Breast epithelium (tissue), 3 donors: ENCODE data around the gene RNF40.

Experiments used
- CTCF ChIP-seq, 3 donors: fragments of 450-650 bp; IDR thresholded peaks; one replicate each; pipeline ENCODE4 v1.5.1; 2016 to 2017; ENCODE audit warnings: antibody characterized with exemption in 3 of 3, mild to moderate bottlenecking in 3 of 3, moderate library complexity in 3 of 3
- POLR2A ChIP-seq: fragments of 450-650 bp; IDR thresholded peaks from one replicate; pipeline ENCODE4 v1.6.1; 2016; ENCODE audit warnings: antibody characterized with exemption, mild to moderate bottlenecking, moderate library complexity

DNA sequence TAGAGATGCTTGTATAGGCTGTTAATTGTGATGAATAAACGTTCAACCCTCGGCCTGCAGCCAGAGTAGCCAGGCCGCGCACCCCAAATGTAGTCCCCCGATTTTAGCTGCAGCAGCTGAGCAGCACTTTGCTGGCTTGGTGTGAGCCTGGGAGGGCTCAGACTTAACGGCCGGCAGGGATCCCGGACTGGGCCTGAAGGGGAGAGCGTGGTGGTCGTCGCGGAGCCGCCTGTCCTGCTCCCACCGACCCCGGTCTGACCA is 12.9 kb downstream of the RNF40 start:
- no peak for TF ChIP-seq CTCF (IDR thresholded peaks at IDR 0.05)
- TF ChIP-seq POLR2A = no peak
